Measurements from ENCODE around the gene PGC. TPM values are rescaled to one million over a fixed set of nuclear protein-coding genes. Genes with fewer than 3 reads are reported as not detected.

PGC gene
- total RNA-seq, 1 donor from 2014 or later = not detected

- TF ChIP-seq CTCF (IDR thresholded peaks at IDR 0.05; ENCODE audit: unreplicated experiment) = no peak
Measured at GRCh38 chr6:41775293-41775882, 28.2 kb upstream of the PGC start.

GRCh38 chr6:41774841-41775240, 27.6 kb upstream of the PGC start:
- Mint-ChIP-seq H3K27me3 (no peaks in the 10 kb centered on the region), H3K27ac (no peak overlapping the region), H3K9me3 (ENCODE audit: low read depth) (no peaks in the 10 kb centered on the region), H3K4me3 (ENCODE audit: low read depth) (no peak overlapping the region), H3K4me1 (ENCODE audit: low read depth) (peaks cover 6% of the 10 kb centered on the region), H3K36me3 (ENCODE audit: insufficient read depth) (peaks cover 6% of the 10 kb centered on the region)
- no peak for TF ChIP-seq CTCF (IDR thresholded peaks at IDR 0.05; ENCODE audit: unreplicated experiment)
- DNase-seq (ENCODE audit: low spot score, unreplicated experiment) = no peak

More at GRCh38 chr6:41775293-41775882, 28.2 kb upstream of the PGC start:
- Mint-ChIP-seq H3K4me3 (ENCODE audit: low read depth) (no peak overlapping the region), H3K36me3 (ENCODE audit: insufficient read depth) (peaks cover 6% of the 10 kb centered on the region), H3K4me1 (ENCODE audit: low read depth) (peaks cover 6% of the 10 kb centered on the region), H3K27me3 (no peaks in the 10 kb centered on the region), H3K27ac (no peak overlapping the region), H3K9me3 (ENCODE audit: low read depth) (no peaks in the 10 kb centered on the region)
- DNase-seq (ENCODE audit: low spot score, unreplicated experiment) = no peak

GRCh38 chr6:41771058-41771983, 24.1 kb upstream of the PGC start:
- peaks cover 6% of the 10 kb centered on the region for H3K36me3 Mint-ChIP-seq (ENCODE audit: insufficient read depth)

GRCh38 chr6:41770381-41771057, 23.3 kb upstream of the PGC start:
- Mint-ChIP-seq H3K36me3 (ENCODE audit: insufficient read depth) (peaks cover 6% of the 10 kb centered on the region), H3K4me3 (ENCODE audit: low read depth) (no peak overlapping the region), H3K27ac (no peak overlapping the region), H3K9me3 (ENCODE audit: low read depth) (no peaks in the 10 kb centered on the region), H3K27me3 (no peaks in the 10 kb centered on the region), H3K4me1 (ENCODE audit: low read depth) (peaks cover 16% of the 10 kb centered on the region)
- TF ChIP-seq CTCF (IDR thresholded peaks at IDR 0.05; ENCODE audit: unreplicated experiment) = no peak
- no peak for DNase-seq (ENCODE audit: low spot score, unreplicated experiment)

More at GRCh38 chr6:41771058-41771983, 24.1 kb upstream of the PGC start:
- Mint-ChIP-seq H3K4me3 (ENCODE audit: low read depth) (no peak overlapping the region), H3K27ac (no peak overlapping the region), H3K9me3 (ENCODE audit: low read depth) (no peaks in the 10 kb centered on the region), H3K4me1 (ENCODE audit: low read depth) (peaks cover 16% of the 10 kb centered on the region), H3K27me3 (no peaks in the 10 kb centered on the region)
- TF ChIP-seq CTCF (IDR thresholded peaks at IDR 0.05; ENCODE audit: unreplicated experiment) = no peak
- no peak for DNase-seq (ENCODE audit: low spot score, unreplicated experiment)

- TF ChIP-seq CTCF (IDR thresholded peaks at IDR 0.05; ENCODE audit: unreplicated experiment) = no peak
- no peaks in the 10 kb centered on the region for H3K27me3 Mint-ChIP-seq
Measured at GRCh38 chr6:41769376-41769775, 22.2 kb upstream of the PGC start.

More at GRCh38 chr6:41769376-41769775, 22.2 kb upstream of the PGC start:
- H3K27ac Mint-ChIP-seq = peak overlapping the region; percentile 79
- H3K4me1 Mint-ChIP-seq (ENCODE audit: low read depth) = peaks cover 16% of the 10 kb centered on the region
- H3K9me3 Mint-ChIP-seq (ENCODE audit: low read depth) = no peaks in the 10 kb centered on the region
- peaks cover 4% of the 10 kb centered on the region for H3K36me3 Mint-ChIP-seq (ENCODE audit: insufficient read depth)
- DNase-seq (ENCODE audit: low spot score, unreplicated experiment) = no peak
- H3K4me3 Mint-ChIP-seq (ENCODE audit: low read depth) = no peak overlapping the region

Measured in progenitor cell of endocrine pancreas (in vitro differentiated cells).